ENCODE measurements around the gene PTPRN. TPM values are rescaled to one million over a fixed set of nuclear protein-coding genes. Genes with fewer than 3 reads are reported as not detected.
"Not testable (repeated sequence)": the region's sequence is repeated elsewhere in the genome, so short reads cannot be mapped to it uniquely, and the experiment has no call there.

Gene PTPRN
- total RNA-seq, 5 donors from 2014 or later (not counting 1 experiment from before 2014, with no cell fraction given) = 0.63 TPM; not detected in 4

DNA sequence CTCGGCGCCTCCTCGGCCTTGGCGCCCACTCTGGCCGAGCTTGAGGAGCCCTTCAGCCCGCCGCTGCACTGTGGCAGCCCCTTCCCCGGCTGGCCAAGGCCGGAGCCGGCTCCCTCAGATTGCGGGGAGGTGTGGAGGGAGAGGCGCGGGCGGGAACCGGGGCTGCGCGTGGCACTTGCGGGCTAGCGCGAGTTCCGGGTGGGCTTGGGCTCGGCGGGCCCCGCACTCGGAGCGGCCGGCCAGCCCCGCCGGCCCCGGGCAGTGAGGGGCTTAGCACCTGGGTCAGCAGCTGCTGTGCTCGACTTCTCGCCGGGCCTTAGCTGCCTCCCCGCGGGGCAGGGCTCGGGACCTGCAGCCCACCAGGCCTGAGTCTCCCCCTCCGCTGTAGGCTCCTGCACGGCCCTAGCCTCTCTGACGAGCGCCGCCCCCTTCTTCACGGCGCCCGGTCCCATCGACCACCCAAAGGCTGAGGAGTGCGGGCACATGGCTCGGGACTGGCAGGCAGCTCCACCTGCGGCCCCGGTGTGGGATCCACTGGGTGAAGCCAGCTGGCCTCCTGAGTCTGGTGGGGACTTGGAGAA lies 3.6 kb upstream of the PTPRN start:
- not testable (repeated sequence) for H3K9me3 ChIP-seq, H3K27ac Mint-ChIP-seq

GRCh38 chr2:219308142-219309101 lies 779 bp downstream of the PTPRN start:
- Mint-ChIP-seq H3K27me3 (peaks cover 51 to 67% of the 10 kb centered on the region in 2 donors), H3K27ac (no peak overlapping the region), H3K4me1 (peaks cover 0 to 9% (median 3%) of the 10 kb centered on the region in 3 donors), H3K4me3 (no peak overlapping the region), H3K9me3 (no peaks in the 10 kb centered on the region), H3K36me3 (no peaks in the 10 kb centered on the region)
- POLR2A ChIA-PET = interaction anchor here in 1 of 2 donors (0.6 kb wide), 1 partner anchor 60 kb away, joined by 5 read pairs; no protein-coding TSS in a partner anchor
- Histone ChIP-seq H3K27me3 (replicated peaks in 1 of 2; ENCODE audit: control insufficient read depth in 2 of 2, extremely low read depth in 1 of 2, insufficient read depth in 2 of 2, low read length in 1 of 2) (peaks cover 4 to 42% of the 10 kb centered on the region in 2 experiments), H3K4me1 (ENCODE audit: control insufficient read depth in 1 of 2, extremely low read depth in 1 of 2, insufficient read depth in 2 of 2, low read length in 2 of 2) (peaks cover 0 to 6% of the 10 kb centered on the region in 2 experiments), H3K27ac (ENCODE audit: low read length) (no peak overlapping the region), H3K36me3 (ENCODE audit: control insufficient read depth in 2 of 2, extremely low read depth in 1 of 2, insufficient read depth in 1 of 2, low read length in 1 of 2) (no peaks in the 10 kb centered on the region), H3K4me3 (ENCODE audit: control insufficient read depth in 1 of 2, extremely low read depth in 1 of 2, low read length in 1 of 2) (no peak overlapping the region), H3K9me3 (no peaks in the 10 kb centered on the region)
- peak; percentile 70 to 85 (median 75) for ATAC-seq (replicated peaks in 1 of 4)
- 8% methylated on average over 36 of the region's 45 CpGs for WGBS (ENCODE audit: insufficient coverage)
- CTCF ChIA-PET = interaction anchor here in 1 of 2 donors (0.9 kb wide), 1 partner anchor 13 kb away, joined by 11 read pairs; no protein-coding TSS in a partner anchor
- DNase-seq = peak in 34 of 35 experiments; percentile 25 to 79 (median 58)

More for the DNA sequence above, 3.6 kb upstream of the PTPRN start:
- H3K9me3 Mint-ChIP-seq; H3K4me3 Mint-ChIP-seq; DNase-seq; H3K4me1 Mint-ChIP-seq; H3K27ac ChIP-seq (ENCODE audit: low read length); H3K4me1 ChIP-seq (ENCODE audit: control insufficient read depth in 1 of 2, extremely low read depth in 1 of 2, insufficient read depth in 2 of 2, low read length in 2 of 2); ATAC-seq (replicated peaks in 1 of 4); CTCF ChIA-PET; H3K36me3 ChIP-seq (ENCODE audit: control insufficient read depth in 2 of 2, extremely low read depth in 1 of 2, insufficient read depth in 1 of 2, low read length in 1 of 2); H3K36me3 Mint-ChIP-seq; POLR2A ChIA-PET; H3K4me3 ChIP-seq (ENCODE audit: control insufficient read depth in 1 of 2, extremely low read depth in 1 of 2, low read length in 1 of 2): not testable (repeated sequence)
- peaks cover 0 to 40% of the 10 kb centered on the region in 2 experiments for H3K27me3 ChIP-seq (replicated peaks in 1 of 2; ENCODE audit: control insufficient read depth in 2 of 2, extremely low read depth in 1 of 2, insufficient read depth in 2 of 2, low read length in 1 of 2)
- H3K27me3 Mint-ChIP-seq = peaks cover 38 to 45% of the 10 kb centered on the region in 2 donors
- WGBS (ENCODE audit: insufficient coverage) = 95% methylated on average over 18 of the region's 49 CpGs

GRCh38 chr2:219306047-219306446 lies 3.2 kb downstream of the PTPRN start:
- ChIA-PET CTCF (interaction anchor here (0.6 to 1.2 kb wide), 4 partner anchors 11 to 432 kb away, joined by 3 to 9 read pairs (median 3); no protein-coding TSS in a partner anchor), POLR2A (no interaction called here)
- no peak for ATAC-seq (replicated peaks in 1 of 4)
- H3K27me3 ChIP-seq (replicated peaks in 1 of 2; ENCODE audit: control insufficient read depth in 2 of 2, extremely low read depth in 1 of 2, insufficient read depth in 2 of 2, low read length in 1 of 2) = peaks cover 7 to 57% of the 10 kb centered on the region in 2 experiments
- H3K27me3 Mint-ChIP-seq = peaks cover 46 to 75% of the 10 kb centered on the region in 2 donors
- no peak overlapping the region for H3K27ac ChIP-seq (ENCODE audit: low read length)
- no peak overlapping the region for H3K27ac Mint-ChIP-seq
- H3K36me3 ChIP-seq (ENCODE audit: control insufficient read depth in 2 of 2, extremely low read depth in 1 of 2, insufficient read depth in 1 of 2, low read length in 1 of 2) = no peaks in the 10 kb centered on the region
- H3K4me1 Mint-ChIP-seq = peaks cover 0 to 9% (median 3%) of the 10 kb centered on the region in 3 donors
- no peak overlapping the region for H3K4me3 Mint-ChIP-seq
- no peaks in the 10 kb centered on the region for H3K36me3 Mint-ChIP-seq
- WGBS (ENCODE audit: insufficient coverage) = 100% methylated on average over 1 of the region's 1 CpG
- no peaks in the 10 kb centered on the region for H3K9me3 ChIP-seq
- peaks cover 0 to 6% of the 10 kb centered on the region in 2 experiments for H3K4me1 ChIP-seq (ENCODE audit: control insufficient read depth in 1 of 2, extremely low read depth in 1 of 2, insufficient read depth in 2 of 2, low read length in 2 of 2)
- no peak overlapping the region for H3K4me3 ChIP-seq (ENCODE audit: control insufficient read depth in 1 of 2, extremely low read depth in 1 of 2, low read length in 1 of 2)
- no peak for DNase-seq
- H3K9me3 Mint-ChIP-seq = no peaks in the 10 kb centered on the region

GRCh38 chr2:219304223-219304622 lies 5.0 kb downstream of the PTPRN start:
- no peaks in the 10 kb centered on the region for H3K36me3 Mint-ChIP-seq
- CTCF ChIA-PET = no interaction called here
- 27% methylated on average over 1 of the region's 2 CpGs for WGBS (ENCODE audit: insufficient coverage)
- Histone ChIP-seq H3K9me3 (no peaks in the 10 kb centered on the region), H3K4me3 (ENCODE audit: control insufficient read depth in 1 of 2, extremely low read depth in 1 of 2, low read length in 1 of 2) (no peak overlapping the region), H3K27ac (ENCODE audit: low read length) (no peak overlapping the region), H3K4me1 (ENCODE audit: control insufficient read depth in 1 of 2, extremely low read depth in 1 of 2, insufficient read depth in 2 of 2, low read length in 2 of 2) (peaks cover 0 to 6% of the 10 kb centered on the region in 2 experiments), H3K36me3 (ENCODE audit: control insufficient read depth in 2 of 2, extremely low read depth in 1 of 2, insufficient read depth in 1 of 2, low read length in 1 of 2) (no peaks in the 10 kb centered on the region), H3K27me3 (replicated peaks in 1 of 2; ENCODE audit: control insufficient read depth in 2 of 2, extremely low read depth in 1 of 2, insufficient read depth in 2 of 2, low read length in 1 of 2) (peaks cover 10 to 61% of the 10 kb centered on the region in 2 experiments)
- H3K27me3 Mint-ChIP-seq = peaks cover 35 to 64% of the 10 kb centered on the region in 2 donors
- DNase-seq (no peak), ATAC-seq (replicated peaks in 1 of 4) (no peak)
- POLR2A ChIA-PET = interaction anchor here in 1 of 2 donors (0.6 kb wide), 1 partner anchor 608 kb away, joined by 5 read pairs; no protein-coding TSS in a partner anchor
- H3K4me1 Mint-ChIP-seq = peaks cover 0 to 5% (median 0%) of the 10 kb centered on the region in 3 donors
- H3K4me3 Mint-ChIP-seq = no peak overlapping the region
- H3K9me3 Mint-ChIP-seq = no peaks in the 10 kb centered on the region
- no peak overlapping the region for H3K27ac Mint-ChIP-seq

DNA sequence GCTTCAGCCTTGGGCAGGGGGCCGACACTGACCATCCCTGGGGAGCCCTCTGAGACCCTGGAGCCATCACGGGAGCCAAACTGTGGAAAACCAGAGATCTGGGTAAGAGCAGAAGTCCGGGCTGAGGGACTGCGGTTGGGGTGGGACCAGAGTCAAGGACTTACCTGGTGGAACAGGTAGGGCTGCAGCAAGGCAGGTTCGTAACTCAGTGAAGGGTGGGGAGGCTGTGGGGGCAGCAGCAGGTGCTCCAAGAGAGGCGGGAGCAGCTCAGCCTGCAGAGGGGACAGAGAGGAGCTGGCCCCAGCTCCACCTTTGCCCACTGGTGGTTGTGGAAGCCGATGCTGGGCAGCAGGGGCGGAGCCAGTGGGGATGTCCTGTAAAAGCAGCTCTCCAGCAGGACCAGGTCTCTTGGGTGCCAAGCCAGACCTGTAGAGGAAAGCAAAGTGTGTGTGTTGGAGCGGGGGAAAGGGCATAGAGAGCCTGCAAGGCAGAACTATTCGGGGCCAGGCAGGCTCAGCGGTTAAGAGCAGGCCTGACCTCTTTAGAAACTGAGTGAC lies 6.7 kb downstream of the PTPRN start:
- Histone ChIP-seq H3K27me3 (replicated peaks in 1 of 2; ENCODE audit: control insufficient read depth in 2 of 2, extremely low read depth in 1 of 2, insufficient read depth in 2 of 2, low read length in 1 of 2) (peaks cover 10 to 55% of the 10 kb centered on the region in 2 experiments), H3K9me3 (no peaks in the 10 kb centered on the region), H3K4me1 (ENCODE audit: control insufficient read depth in 1 of 2, extremely low read depth in 1 of 2, insufficient read depth in 2 of 2, low read length in 2 of 2) (peaks cover 0 to 14% of the 10 kb centered on the region in 2 experiments), H3K36me3 (ENCODE audit: control insufficient read depth in 2 of 2, extremely low read depth in 1 of 2, insufficient read depth in 1 of 2, low read length in 1 of 2) (no peaks in the 10 kb centered on the region), H3K4me3 (ENCODE audit: control insufficient read depth in 1 of 2, extremely low read depth in 1 of 2, low read length in 1 of 2) (no peak overlapping the region), H3K27ac (ENCODE audit: low read length) (no peak overlapping the region)
- DNase-seq (no peak), ATAC-seq (replicated peaks in 1 of 4) (no peak)
- no peaks in the 10 kb centered on the region for H3K36me3 Mint-ChIP-seq
- 73% methylated on average over 10 of the region's 11 CpGs for WGBS (ENCODE audit: insufficient coverage)
- no peaks in the 10 kb centered on the region for H3K9me3 Mint-ChIP-seq
- H3K27ac Mint-ChIP-seq = no peak overlapping the region
- H3K27me3 Mint-ChIP-seq = peaks cover 30 to 57% of the 10 kb centered on the region in 2 donors
- CTCF ChIA-PET = interaction anchor here (0.5 to 1.2 kb wide), 3 partner anchors 7 to 50 kb away, joined by 3 to 5 read pairs (median 4); no protein-coding TSS in a partner anchor
- POLR2A ChIA-PET = no interaction called here
- H3K4me3 Mint-ChIP-seq = no peak overlapping the region
- H3K4me1 Mint-ChIP-seq = peaks cover 0 to 10% (median 7%) of the 10 kb centered on the region in 3 donors

DNA sequence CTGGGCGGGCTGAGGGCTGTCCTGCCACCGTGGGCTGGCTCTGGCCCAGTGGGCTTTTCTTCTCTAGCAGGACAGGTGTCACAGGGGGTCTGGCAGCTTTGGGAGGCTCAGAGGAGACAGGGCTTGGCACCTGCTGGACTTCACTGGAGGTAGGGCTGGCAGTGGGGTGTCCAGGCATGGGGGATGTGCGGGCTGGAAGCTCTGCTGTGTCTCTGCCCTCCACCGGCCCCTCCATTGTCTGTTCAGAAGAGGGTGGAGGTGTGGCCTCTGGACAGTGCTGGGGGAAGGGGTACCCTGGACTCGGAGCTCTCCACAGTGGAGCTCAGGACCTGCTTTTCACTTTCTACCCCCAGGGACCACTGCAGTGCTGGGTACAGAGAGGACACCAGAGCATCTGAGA lies 9.2 kb downstream of the PTPRN start:
- ATAC-seq (replicated peaks in 1 of 4) = no peak
- peaks cover 3 to 30% of the 10 kb centered on the region in 2 experiments for H3K4me1 ChIP-seq (ENCODE audit: control insufficient read depth in 1 of 2, extremely low read depth in 1 of 2, insufficient read depth in 2 of 2, low read length in 2 of 2)
- Mint-ChIP-seq H3K4me1 (peaks cover 23 to 27% (median 24%) of the 10 kb centered on the region in 3 donors), H3K27me3 (peaks cover 18 to 38% of the 10 kb centered on the region in 2 donors), H3K27ac (no peak overlapping the region), H3K4me3 (no peak overlapping the region), H3K36me3 (no peaks in the 10 kb centered on the region), H3K9me3 (no peaks in the 10 kb centered on the region)
- ChIA-PET POLR2A (no interaction called here), CTCF (interaction anchor here (0.7 to 11.0 kb wide), 6 partner anchors 16 to 76 kb away, joined by 3 to 116 read pairs (median 4); partner anchors contain the start of gene DNAJB2 (in 1 of the 2))
- H3K4me3 ChIP-seq (ENCODE audit: control insufficient read depth in 1 of 2, extremely low read depth in 1 of 2, low read length in 1 of 2) = no peak overlapping the region
- no peak for DNase-seq
- no peaks in the 10 kb centered on the region for H3K36me3 ChIP-seq (ENCODE audit: control insufficient read depth in 2 of 2, extremely low read depth in 1 of 2, insufficient read depth in 1 of 2, low read length in 1 of 2)
- no peak overlapping the region for H3K27ac ChIP-seq (ENCODE audit: low read length)
- H3K27me3 ChIP-seq (replicated peaks in 1 of 2; ENCODE audit: control insufficient read depth in 2 of 2, extremely low read depth in 1 of 2, insufficient read depth in 2 of 2, low read length in 1 of 2) = peaks cover 10 to 62% of the 10 kb centered on the region in 2 experiments
- WGBS (ENCODE audit: insufficient coverage) = 70% methylated on average over 2 of the region's 5 CpGs
- H3K9me3 ChIP-seq = no peaks in the 10 kb centered on the region

Measured in T-cell (primary cell).